GM18502 (cell line): Measurements from ENCODE around the gene AMT.

ENCODE experiments used
- ATAC-seq: cut with Tn5 transposase; IDR thresholded peaks from one replicate; pipeline ENCODE4 v1.9.1; 2021; ENCODE audit warnings: mild to moderate bottlenecking; ENCODE audit not compliant: unreplicated experiment, poor library complexity

Gene AMT, protein sequence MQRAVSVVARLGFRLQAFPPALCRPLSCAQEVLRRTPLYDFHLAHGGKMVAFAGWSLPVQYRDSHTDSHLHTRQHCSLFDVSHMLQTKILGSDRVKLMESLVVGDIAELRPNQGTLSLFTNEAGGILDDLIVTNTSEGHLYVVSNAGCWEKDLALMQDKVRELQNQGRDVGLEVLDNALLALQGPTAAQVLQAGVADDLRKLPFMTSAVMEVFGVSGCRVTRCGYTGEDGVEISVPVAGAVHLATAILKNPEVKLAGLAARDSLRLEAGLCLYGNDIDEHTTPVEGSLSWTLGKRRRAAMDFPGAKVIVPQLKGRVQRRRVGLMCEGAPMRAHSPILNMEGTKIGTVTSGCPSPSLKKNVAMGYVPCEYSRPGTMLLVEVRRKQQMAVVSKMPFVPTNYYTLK

DNA sequence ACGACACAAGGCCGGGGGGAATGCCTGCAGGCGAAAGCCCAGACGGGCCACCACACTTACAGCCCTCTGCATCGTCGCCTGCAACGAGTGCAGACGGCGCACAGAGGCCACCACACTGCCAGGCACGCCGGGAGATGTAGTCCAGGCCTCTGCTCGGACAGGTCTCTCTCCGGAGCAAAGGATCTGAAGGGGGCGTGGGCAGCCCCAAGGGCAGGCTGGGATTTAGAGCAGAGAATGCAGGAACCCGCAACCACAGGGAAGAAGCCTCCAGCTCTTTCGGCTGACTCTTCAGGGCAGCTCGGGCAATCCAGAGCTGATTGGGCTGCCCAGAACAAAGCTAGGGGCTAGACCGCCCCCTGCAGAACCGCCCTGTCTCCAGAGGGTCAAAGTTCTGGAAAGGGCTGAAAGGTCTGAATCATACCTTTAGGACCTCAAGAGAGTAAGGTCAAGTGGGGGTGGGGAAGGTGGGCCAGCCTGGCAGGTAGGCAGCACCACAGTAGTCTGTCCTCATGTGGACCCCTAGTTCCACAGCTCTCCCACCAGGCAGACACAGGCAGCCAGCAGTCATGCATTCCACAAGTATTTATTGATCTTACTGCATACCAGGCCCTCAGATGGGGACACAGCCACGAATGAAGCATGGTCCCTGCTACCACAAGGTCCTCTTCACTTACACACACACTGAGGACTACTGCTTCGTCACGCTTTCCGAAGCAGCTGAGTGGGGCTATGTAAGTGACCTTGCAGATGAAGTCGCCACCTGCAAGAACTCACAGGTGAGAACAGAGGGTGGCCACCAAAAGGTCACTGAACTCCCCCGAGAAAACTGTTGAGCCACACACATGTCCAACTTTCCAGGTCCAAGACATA is at the start of gene AMT:
Gene AMT (minus strand): TSS at position 95 of the 870 bp plus-strand sequence. CDS start 23 bp downstream, at position 72.
- ATAC-seq = no peak

DNA sequence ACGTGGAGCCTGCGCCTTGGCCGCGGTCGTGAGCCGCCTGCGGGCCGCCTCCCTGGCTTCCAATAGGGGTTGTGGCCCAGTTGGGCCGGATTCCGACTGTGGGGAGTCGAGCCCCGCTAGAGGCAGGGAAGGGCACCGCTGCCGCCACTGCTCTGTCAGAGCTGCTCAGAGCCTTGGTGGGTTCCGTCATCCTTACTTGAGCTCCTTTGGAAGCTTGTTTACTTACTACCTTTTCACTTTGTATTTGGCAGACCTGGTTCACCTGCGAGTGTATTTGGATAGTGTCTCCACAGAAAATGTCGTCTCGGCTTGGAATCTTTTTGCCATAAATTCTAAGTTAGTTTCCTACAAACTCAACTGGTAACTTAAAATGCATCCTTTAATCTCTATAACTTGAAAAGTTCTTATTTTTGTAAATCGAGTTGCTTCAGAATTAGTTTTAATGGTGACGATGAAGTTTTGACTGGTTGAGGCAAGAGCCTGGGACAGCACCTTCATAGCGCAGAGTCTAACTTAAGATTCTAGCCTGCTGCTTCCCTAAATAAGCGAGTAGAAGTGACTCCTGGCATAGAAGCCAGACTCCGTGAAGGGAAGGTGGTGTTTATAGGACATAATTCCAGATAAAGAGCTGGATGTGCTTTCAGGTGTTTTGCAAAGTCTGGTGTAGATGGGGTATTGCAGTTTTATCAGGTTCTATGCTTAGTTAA is 48.6 kb upstream of the AMT start:
- ATAC-seq = peak; percentile 18

DNA sequence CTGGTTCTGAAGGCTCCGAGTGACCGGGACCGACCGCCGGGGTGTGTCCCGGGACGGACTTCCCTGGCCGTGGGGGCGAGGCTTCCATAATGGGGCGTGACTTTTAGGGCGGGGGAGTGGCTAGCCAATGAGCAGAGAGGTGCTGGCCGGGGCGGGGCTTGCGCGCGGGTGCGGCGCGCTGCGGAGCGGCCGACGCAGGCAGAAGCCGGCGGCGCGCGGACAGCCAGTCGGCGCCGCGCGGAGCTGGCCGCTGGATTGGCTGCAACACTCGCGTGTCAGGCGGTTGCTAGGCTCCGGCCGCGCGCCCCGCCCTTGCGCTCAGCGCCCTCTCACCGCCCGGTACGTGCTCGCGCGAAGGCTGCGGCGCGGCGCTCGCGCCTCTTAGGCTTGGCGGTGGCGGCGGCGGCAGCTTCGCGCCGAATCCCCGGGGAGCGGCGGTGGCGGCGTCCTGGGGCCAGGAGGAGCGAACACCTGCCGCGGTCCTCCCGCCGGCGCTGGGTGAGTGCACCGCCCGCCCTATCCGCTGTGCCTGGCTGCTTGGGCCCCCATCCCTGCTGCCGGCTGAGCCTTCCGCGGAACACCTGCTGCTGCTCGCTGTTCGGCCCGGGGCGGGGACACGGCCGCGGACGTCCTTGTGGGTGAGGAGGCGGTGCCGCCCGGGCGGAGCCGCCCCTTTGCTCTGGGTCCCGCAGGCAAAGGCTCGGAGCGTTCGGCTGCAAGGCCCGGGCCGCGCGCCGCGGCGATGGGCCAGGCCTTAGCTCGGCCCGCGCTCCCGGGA is 47.9 kb upstream of the AMT start, which contains the start of gene DAG1:
Gene DAG1 (plus strand): TSS at position 332 of the 778 bp plus-strand sequence. CDS start 40,268 bp downstream, outside the sequence.
- peak; percentile 86 for ATAC-seq

DNA sequence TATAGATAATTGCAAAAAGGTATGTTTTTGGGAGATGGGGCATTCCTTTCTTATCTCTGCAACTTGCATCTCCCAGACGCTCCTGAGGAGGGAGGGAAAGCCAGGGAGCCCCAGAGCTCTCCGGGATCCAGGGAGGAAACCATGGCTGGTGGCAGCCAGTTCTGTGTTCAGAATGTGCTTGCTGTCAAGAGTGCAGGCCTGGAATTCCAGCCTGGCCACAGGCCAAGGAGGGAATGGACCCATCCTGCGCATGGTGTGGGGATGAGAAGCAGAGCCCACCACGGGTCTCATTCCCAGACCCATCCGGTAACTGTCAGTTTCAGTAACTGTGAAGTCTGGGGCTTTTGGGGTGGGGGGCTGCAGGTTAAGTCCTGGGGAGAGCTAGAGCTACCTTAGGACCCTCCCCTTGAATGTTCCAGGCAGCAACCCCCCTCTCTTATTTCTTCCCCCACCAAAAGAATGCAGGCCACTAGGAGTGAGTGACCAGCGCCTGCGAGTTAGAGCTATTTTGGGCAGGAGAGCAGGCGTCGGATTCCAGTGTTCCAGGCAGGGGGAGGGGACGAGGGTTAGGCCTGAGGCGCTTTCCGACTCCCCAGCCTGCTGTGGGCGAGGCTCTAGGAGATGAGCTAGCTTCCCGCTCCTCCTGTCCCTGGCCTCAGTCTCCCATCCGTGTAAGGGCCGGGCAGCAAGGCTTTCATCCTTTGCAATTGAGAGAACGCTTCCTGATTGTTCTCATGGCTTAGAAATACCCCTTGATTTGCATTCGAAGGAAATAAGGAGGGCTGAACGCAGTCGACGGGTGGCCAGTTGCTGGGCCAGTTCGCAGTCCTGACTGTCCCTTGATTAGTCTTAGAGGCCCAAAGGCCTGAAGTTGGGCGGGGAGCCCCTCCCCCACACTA is 47.0 kb upstream of the AMT start:
- ATAC-seq = no peak

DNA sequence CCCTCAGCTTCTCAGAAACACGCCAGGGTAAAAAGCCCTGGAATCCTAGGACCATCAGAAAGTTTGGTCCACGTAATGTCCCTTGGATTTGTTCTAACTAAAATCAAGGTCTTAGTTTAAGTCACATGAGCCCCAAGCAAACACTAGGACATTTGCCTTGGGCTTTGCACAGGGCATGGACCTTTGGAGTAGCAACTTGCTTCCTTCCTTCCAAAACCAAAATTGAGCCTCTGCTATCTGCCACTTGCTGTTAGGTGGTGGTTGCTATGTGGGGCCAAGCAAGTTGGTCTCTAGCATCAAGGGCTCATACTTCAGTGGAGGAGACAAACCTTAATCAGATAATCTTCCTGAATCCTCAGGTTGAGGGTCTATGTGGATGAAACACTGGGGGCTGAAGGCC is 43.8 kb upstream of the AMT start:
- no peak for ATAC-seq

DNA sequence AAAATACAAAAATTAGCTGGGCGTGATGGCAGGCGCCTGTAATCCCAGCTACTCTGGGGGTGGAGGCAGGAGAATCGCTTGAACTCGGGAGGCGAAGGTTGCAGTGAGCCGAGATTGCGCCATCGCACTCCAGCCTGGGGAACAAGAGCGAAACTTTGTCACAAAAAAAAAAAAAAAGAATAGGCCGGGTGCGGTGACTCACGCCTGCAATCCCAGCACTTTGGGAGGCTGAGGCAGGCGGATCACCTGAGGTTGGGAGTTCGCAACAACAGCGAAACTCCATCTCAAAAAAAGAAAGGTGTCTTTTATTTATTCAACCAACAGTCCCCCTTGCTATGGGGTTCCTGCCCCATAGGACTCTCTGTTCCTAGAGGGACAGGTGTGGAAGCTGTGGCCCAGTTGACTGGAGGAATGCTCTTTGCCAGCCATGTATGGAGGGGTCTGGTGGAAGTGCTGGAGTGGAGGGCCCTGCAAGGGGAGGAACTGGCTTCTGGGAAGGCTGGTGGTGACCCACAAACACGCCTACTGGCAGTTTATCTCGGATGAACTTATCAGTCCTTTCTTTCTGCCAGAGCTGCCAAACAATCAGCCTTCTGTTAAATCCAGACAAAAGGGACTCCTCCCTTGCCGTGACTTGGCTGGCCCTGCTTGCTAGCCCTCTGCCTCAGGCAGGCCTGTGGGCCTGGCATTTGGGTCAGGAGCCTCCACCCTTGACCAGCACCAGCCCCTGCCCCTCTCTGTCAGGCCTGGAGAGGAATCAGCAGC is 43.2 kb upstream of the AMT start:
- no peak for ATAC-seq

DNA sequence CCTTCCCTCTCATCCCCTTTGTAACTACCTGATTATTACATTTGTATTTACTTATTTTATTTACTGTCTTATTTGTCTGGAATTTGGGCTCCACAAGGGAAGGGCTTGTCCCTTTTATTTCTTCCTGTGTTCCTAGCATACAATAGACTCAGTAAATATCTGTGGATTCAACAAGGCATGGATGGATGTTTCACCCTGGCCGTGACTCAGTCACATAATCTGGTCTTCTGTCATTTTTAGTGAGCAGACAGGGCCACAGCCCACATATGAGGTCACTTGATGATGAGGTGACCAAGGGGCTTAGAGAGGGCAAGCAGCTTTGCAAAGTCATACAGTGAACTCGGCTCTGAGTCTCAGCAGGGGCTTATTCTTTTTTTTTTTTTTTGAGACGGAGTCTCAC is 39.9 kb upstream of the AMT start:
- ATAC-seq = no peak

DNA sequence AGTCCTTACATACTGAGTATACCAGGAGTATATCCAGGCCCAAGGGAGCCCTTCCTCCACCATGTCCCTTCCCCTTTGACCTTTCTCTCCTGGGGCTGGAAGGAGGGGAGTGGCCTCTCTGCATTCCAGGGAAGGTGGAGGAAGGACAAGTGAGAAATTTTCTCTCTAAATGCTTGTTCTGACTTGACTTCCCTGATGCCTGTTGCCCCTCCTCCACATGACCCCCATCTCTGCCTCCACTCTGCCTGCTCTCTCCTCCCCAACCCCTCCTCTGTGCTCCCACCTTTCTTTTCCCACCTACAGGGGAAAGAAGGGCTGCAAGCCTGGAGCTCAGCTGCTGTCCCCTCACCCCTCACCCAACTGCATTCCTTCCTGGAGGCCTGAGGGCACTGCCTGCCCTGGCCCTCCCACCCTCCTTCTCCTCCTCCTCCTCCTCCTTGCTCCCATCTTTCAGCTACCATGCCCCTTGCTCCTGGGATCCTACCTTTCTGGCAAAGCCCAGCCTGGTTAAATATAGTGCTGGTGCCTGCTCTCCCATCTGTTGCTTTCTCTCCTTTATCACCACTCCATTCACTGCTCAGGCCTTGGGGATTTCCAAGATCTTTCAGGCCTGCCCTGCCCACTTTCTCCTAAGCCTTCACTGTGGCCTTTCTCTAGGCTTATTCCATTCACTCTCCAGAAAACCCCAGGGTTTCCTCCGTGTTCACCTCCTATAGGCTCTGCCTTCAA is 39.3 kb upstream of the AMT start:
- no peak for ATAC-seq

DNA sequence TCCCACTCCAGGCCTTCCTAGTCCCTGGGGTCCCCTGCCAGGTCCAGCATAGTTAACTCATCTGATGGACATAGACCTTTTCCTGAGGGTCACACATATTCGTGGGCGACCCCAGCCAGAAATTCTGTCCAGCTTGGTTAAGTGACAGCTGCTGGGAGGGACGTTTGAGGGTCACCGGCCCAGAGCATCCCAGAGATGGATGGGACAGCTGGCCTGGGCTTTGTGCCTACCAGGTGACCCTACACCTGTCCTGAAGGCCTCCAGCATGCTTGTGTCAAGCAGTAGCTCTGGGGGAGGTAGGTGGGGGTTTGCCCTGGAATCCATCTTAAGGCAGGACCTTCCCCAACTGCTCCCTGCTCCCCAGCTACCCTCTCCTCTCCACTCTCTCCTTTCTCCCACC is 38.7 kb upstream of the AMT start:
- ATAC-seq = no peak

DNA sequence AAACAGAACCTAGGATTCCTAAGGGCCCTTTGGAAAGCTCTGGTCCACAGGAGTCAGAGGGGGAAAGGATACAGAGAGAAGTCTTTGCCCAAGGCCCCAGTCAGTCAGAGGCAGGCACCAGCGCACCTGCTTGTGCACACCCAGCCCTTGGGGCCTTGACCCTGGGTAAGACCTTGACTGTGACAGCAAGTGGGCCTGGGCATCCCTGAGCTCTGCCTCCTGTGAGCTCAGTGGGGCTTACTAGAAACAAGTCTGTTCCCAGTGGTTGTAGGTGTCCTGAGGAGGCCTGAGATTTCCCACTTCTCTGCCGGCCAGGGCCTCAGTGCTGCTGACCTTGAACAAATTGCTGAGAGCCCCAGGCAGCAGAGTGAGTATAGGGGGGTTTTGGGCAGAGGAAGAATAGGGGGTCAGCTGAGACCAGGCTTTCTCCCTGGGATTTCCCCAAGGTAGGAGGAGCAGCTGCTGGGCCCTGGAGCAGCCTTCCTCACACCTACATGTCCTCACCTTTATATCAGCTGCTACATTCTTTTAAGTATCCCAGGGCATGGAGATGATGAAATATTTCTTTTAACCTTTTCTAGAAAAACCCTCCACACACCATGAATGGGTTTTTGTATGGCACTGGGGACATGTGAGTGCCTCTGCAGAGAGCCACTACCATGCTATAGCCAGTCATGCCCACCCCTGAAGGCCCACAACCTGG is 38.1 kb upstream of the AMT start:
- ATAC-seq = no peak

DNA sequence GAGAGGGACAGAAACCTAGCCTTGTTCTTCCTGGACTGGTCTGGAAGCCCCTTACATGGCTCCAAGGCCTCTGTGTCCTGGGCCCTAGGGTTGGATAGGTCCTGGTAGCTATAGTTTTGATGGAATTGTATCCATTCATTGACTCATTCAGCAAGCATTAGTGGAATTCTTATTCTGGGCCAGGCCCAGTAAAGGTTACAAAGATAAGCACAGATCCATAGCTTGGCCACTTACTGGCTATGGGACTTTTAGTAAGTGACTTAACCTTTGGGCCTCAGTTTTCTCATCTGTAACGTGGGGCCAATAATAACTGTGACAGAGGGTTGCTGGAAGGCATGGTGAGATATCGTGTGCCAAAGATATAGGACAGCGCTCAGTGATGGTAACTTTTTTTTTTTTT is 34.2 kb upstream of the AMT start:
- no peak for ATAC-seq

DNA sequence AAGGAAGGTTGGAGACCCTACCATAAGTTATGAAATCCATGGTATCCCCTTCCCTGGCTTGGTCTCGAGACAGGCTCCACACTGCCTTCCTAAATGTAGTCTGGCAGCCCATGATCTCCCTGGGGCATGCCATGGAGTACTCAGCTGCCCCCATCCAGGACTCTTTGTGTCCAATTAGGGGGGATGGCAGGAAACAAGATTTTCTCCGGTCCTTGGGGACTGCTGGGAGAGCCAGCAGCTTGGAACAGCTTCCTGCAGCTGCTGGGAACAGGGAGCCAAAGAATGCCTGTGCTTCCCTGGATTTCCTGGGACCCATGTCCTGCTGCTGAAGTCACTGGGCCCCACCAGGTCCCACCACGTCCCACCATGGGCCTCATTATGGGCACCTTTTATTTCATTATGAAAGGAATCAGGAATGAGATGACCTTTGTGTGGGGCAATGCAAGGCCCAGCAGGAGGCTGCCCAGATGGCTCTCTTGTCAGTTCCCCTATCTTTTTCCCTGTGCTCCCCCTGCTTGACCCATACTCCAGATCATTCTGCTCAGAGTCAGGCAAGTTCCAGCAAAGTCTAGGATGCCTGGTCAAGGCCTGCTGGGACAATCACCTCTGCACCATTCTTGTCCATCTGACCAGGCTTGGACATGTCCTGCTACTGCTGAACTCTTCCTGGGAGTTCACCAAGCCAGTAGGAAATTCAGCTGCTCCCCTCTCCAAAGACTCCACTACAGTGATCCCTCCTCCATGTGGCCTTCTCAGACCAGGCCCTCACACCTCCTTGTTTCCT is 32.8 kb upstream of the AMT start:
- ATAC-seq = no peak

DNA sequence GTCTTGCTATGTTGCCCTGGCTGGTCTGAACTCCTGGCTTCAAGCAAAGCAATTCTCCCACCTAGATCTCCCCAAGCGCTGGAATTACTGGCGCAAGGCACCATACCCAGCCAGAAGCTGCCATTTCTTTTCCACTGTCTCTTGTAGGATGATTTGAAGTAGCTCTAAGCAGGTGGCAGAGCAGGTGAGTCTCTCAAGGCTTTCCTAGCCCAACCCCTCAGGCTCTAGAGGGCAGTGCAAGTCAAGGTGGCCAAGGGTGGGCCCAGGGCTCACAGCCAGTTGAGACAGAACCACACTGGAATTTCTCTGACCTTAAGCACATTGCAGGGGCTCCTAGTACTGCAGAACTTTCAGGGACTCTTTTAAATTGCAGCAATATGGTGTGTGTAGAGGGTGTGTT is 32.2 kb upstream of the AMT start:
- no peak for ATAC-seq

DNA sequence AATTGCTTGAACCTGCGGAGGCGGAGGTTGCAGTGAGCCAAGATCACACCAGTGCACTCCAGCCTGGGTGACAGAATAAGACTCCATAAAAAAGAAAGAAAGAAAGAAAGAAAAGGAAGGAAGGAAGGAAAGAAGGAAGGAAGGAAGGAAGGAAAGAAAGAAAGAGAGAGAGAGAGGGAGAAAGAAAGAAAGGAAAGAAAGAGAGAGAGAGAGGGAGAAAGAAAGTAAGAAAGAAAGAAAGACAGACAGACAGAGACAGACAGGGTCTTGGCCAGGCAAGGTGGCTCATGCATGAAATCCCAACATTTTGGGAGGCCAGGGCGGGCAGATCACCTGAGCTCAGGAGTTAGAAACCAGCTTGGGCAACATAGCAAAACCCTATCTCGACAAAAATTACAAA is 31.3 kb upstream of the AMT start:
- ATAC-seq = no peak

DNA sequence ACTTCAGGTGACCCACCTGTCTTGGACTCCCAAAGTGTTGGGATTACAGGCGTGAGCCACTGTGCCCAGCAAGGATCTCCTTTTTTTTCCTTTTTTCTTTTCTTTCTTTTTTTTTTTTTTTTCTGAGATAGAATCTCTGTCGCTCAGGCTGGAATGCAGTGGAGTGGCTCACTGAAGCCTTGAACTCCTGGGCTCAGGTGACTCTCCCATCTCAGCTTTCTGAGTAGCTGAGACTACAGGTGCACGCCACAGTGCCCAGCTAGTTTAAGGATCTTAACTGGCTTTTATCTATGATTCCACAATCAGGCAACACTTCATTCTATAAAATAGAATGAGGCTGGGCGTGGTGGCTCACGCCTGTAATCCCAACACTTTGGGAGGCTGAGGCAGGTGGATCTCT is 23.1 kb upstream of the AMT start:
- no peak for ATAC-seq

DNA sequence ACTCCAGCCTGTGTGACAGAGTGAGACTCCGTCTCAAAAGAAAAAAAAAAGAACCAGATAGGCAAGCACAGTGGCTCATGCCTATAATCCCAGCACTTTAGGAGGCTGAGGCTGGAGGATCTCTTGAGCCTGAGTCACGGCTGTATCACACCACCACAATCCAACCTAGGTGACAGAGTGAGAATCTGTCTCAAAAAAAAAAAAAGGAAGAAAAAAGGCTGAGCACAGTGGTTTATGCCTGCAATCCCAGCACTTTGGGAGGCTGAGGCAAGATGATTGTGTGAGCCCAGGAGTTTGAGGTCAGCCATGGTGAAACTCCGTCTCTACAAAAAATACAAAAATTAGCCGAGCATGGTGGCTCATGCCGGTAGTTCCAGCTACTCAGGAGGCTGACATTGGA is 12.5 kb upstream of the AMT start:
- ATAC-seq = no peak
